Activated CD8-positive, alpha-beta memory T cell treated with anti-CD3 and anti-CD28 coated beads for 36 hours (primary cell): ENCODE data around the gene LPIN2. TPM values are rescaled to one million over a fixed set of nuclear protein-coding genes. Genes with fewer than 3 reads are reported as not detected.
"Not testable (repeated sequence)": the region's sequence is repeated elsewhere in the genome, so short reads cannot be mapped to it uniquely, and the experiment has no call there.

Source experiments
- CTCF ChIA-PET: fragments of 350-600 bp; sonication (Branson Sonifier 250); formaldehyde crosslinking; loops from one replicate; lab custom pipeline; 2021; ENCODE audit warnings: antibody characterized with exemption; lab: Charles Lee
- POLR2A ChIA-PET: fragments of 350-600 bp; sonication (Branson Sonifier 250); formaldehyde crosslinking; loops from one replicate; lab custom pipeline; 2021; ENCODE audit warnings: antibody characterized with exemption; lab: Charles Lee
- total RNA-seq, 2 experiments: library from RNA; stranded (reverse); gene quantifications; one replicate each; pipeline ENCODE4 v1.2.3, GENCODE V29; 2021

Gene LPIN2
- total RNA-seq, 2 experiments from 2014 or later = 72.6 to 77.4 TPM

DNA sequence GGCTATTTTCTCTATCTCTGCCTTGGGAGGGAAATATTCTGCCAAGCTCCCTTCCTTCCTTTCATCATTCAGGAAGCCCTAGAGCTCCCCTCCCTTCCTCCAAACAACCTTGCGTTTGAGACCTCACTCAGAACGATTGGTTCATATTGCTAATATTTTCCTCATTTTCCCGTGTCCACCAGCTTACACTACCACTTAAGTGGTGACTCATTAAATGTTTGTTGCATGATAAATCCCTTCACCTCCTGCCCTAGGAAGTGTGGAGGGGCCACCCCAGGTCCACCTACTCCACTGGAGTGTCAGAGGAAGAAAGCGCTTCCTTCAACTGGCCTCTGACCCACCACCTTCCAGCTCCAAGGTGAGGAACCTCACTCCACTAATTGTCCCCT lies 2.3 kb upstream of the LPIN2 start:
- ChIA-PET CTCF (interaction anchor here (0.6 kb wide), 1 partner anchor 72 kb away, joined by 3 read pairs; no protein-coding TSS in a partner anchor), POLR2A (no interaction called here)

- POLR2A ChIA-PET = no interaction called here
- CTCF ChIA-PET = interaction anchor here (0.6 to 1.2 kb wide), 2 partner anchors 73 to 114 kb away, joined by 3 read pairs; no protein-coding TSS in a partner anchor
These were observed 1.7 kb upstream of the LPIN2 start for GRCh38 chr18:3014503-3015203.

DNA sequence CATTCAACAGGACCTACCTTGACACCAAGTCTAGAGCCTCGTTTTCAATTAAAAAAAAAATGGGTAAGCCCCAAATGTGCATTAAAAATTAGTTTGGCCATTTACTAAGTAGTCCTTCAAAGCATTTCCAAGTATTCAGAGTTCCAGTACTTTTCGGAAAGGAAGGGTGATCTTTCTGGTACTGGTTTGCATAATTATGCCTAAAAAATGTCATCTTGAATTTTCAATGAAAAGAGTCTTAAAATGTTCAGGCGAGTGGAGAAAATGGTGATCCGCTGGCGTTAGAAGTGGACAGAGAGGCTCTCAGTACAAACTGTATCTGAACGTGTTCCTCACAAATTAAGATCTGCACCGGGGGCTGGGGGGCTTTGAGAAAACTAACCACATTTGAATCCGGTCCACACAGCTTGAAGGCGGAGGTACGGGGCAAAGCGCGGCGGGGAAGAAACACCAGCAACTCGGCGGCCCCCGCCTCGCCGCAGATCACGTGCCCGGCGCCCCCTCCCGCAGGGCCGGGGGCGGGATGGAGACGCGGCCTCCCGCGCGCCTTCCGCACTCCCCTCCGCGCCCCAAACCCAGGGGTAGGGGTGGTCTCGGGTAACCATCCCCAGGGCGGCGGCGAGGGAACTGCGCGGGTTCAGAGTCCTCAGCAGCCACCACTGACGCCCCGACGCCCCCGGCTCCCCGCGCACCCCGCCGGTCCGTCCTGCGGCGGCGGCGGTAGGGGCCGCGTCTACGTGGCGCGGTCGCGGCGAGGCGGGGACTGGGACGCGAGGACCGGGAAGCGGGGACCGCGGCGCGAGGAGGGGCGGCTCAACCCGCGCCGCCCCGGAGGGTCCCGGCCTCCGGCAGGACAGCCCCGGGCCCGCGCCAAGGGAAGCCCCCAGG lies 564 bp downstream of the LPIN2 start:
- ChIA-PET POLR2A (interaction anchor here (0.6 to 2.3 kb wide), 4 partner anchors 14 to 376 kb away, joined by 3 to 8 read pairs (median 3); no protein-coding TSS in a partner anchor), CTCF (no interaction called here)

- POLR2A ChIA-PET = interaction anchor here (2.3 kb wide), 1 partner anchor 51 kb away, joined by 8 read pairs; no protein-coding TSS in a partner anchor
These were observed 2.9 kb downstream of the LPIN2 start for GRCh38 chr18:3010086-3010485.

GRCh38 chr18:3008541-3008940 lies 4.4 kb downstream of the LPIN2 start:
- ChIA-PET POLR2A (interaction anchor here (0.6 kb wide), 1 partner anchor 47 kb away, joined by 4 read pairs; no protein-coding TSS in a partner anchor), CTCF (interaction anchor here (0.8 to 2.5 kb wide), 3 partner anchors 37 to 237 kb away, joined by 3 to 5 read pairs (median 4); no protein-coding TSS in a partner anchor)

More at GRCh38 chr18:3010086-3010485, 2.9 kb downstream of the LPIN2 start:
- CTCF ChIA-PET = interaction anchor here (0.6 to 2.5 kb wide), 2 partner anchors 71 to 236 kb away, joined by 4 to 5 read pairs; no protein-coding TSS in a partner anchor

- POLR2A ChIA-PET = no interaction called here
- CTCF ChIA-PET = interaction anchor here (0.7 to 1.6 kb wide), 3 partner anchors 39 to 122 kb away, joined by 3 to 4 read pairs (median 3); no protein-coding TSS in a partner anchor
These were observed 5.5 kb downstream of the LPIN2 start for GRCh38 chr18:3007491-3007890.

GRCh38 chr18:3005462-3005861 lies 7.5 kb downstream of the LPIN2 start:
- ChIA-PET POLR2A (no interaction called here), CTCF (interaction anchor here (1.2 kb wide), 1 partner anchor 241 kb away, joined by 3 read pairs; no protein-coding TSS in a partner anchor)

DNA sequence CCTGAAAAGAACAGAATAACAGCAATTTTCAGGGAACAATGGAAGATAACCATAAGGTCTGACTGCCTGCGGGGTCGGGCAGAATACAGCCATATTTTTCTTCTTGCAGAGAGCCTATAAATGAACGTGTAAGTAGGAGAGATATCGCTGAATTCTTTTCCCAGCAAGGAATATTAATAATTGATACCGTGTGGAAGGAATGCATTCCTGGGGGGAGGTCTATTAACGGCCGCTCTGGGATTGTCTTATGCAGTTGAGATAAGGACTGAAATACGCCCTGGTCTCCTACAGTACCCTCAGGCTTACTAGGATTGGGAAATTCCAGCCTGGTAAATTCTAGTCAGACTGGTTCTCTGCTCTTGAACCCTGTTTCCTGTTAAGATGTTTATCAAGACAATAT lies 9.2 kb downstream of the LPIN2 start:
- POLR2A ChIA-PET = not testable (repeated sequence)
- CTCF ChIA-PET = interaction anchor here (1.4 kb wide), 1 partner anchor 9 kb away, joined by 3 read pairs; no protein-coding TSS in a partner anchor

DNA sequence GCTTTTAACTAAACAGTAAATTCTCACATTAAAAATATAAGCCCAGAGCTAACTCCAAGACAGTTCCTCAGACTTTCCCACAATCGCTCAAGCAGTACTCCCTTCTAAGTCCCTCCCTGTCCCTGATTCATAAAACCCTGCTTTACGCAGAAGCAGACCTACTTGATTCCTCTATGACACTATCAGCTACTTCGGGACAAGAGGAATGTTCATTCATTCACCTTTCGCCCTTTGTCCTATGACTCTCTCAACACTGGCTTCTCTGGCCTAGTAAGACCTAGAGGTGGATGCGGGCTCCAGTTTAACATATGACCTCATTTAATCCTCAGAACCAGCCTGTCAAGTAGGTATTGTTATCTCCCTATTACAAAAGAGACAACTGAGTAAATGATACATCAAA lies 10.2 kb downstream of the LPIN2 start:
- CTCF ChIA-PET = interaction anchor here (0.6 to 1.4 kb wide), 6 partner anchors 8 to 148 kb away, joined by 3 to 5 read pairs (median 3); no protein-coding TSS in a partner anchor
- POLR2A ChIA-PET = no interaction called here

DNA sequence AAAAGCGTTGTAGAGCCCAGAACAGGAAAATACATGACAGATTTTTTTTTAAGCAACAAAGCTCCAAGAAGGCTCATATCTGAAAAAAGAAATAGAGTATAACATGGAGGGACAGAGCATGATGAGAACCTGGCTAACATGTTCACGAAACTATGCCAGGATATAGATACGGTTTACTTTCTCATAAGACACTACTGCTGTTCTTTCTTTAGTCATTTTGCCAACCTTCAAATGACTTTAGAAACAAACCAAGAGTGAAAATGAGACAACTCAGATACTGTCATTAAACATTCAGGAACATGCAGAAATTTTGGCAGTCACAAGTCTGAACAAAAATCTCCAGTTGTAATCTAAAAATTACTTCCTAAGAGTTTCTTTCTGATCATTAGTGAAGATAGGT lies 14.3 kb downstream of the LPIN2 start:
- POLR2A ChIA-PET = interaction anchor here (1.2 kb wide), 1 partner anchor 14 kb away, joined by 3 read pairs; the partner anchor contains the start of gene LPIN2

DNA sequence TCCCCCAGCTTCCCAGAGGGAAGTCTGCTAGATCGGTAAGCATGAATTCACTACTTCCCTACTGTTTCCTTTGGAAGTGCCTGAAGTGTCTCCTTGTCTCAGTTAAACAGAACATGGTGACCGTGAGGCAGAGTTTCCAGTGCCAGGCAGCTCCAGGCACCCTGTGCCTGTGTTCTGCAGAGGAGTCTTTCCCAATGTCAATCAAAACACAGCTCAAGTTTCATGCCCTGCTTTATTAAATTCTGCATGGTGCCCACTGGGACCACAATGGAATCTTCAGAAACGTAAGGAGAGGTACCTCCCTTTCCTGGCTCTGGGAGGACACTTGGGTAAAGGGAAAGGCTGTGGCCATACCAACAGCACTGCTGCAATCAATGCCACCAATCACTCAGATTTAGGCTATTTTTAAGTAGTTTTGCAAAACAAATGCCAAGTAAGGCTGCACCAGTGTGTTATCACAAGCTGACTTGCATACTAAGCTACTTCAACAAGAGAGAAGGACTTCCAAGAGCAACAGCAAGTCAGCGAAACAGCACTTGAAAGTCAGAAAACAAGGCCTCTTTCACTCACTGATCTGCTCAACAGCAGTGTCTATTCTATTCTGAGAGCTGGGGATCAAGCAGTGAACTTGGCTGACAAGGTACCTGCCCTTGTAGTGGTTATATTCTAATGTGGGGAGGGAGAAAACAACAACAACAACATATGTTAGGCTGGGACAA lies 14.9 kb downstream of the LPIN2 start:
- POLR2A ChIA-PET = interaction anchor here (0.6 to 1.2 kb wide), 3 partner anchors 15 to 63 kb away, joined by 3 read pairs; partner anchors contain the start of gene LPIN2
- CTCF ChIA-PET = interaction anchor here (0.9 to 2.6 kb wide), 9 partner anchors 12 to 248 kb away, joined by 3 to 14 read pairs (median 5); no protein-coding TSS in a partner anchor

More for the DNA sequence above, 14.3 kb downstream of the LPIN2 start:
- CTCF ChIA-PET = interaction anchor here (1.7 to 2.6 kb wide), 3 partner anchors 57 to 247 kb away, joined by 5 to 14 read pairs (median 8); no protein-coding TSS in a partner anchor

- POLR2A ChIA-PET = interaction anchor here (0.6 to 1.2 kb wide), 2 partner anchors 30 to 64 kb away, joined by 3 read pairs; no protein-coding TSS in a partner anchor
- CTCF ChIA-PET = interaction anchor here (0.9 to 2.6 kb wide), 9 partner anchors 11 to 249 kb away, joined by 3 to 14 read pairs (median 5); no protein-coding TSS in a partner anchor
These were observed 15.5 kb downstream of the LPIN2 start for GRCh38 chr18:2997429-2997828.

DNA sequence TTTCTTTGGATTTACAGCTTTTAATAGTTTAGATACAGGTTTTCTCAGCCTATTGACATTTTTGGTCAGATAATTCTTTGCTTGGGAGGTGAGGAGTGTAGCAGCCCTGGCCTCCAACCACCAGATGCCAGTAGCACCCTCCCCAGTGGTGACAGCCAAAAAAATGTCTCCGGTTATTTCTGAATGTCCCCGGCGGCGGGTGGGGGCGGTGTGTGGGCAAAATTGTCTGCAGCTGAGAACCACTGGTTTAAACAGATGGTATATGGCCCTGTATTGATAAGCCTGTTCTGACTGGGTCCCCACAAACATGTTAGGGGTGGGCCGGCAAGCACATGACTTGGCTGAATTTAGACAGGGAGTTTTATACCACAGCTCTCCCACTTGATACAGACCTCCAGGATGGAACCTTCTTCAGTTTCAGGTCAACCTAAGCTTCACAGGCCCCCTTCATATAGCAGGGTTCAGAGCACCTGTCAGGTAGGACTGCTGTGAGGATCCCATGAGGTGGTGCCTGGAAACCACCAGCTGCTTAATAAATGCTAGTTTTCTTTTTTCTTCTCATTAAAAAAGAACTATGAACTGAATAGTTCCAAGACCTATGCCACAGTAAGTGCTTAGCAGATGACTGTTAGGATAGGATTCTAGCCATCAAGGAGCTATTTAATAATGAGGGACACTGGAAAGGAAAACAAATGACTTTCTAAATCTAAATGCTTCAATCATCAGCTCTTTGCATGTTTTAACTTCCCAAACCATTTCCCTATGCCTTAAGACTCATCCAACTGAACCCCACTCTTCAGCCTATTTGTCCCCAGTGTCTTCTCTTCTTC lies 18.1 kb downstream of the LPIN2 start:
- ChIA-PET CTCF (interaction anchor here (0.6 to 3.9 kb wide), 20 partner anchors 8 to 256 kb away, joined by 3 to 40 read pairs (median 4); no protein-coding TSS in a partner anchor), POLR2A (interaction anchor here (0.5 to 1.8 kb wide), 6 partner anchors 16 to 252 kb away, joined by 3 to 10 read pairs (median 3); no protein-coding TSS in a partner anchor)

DNA sequence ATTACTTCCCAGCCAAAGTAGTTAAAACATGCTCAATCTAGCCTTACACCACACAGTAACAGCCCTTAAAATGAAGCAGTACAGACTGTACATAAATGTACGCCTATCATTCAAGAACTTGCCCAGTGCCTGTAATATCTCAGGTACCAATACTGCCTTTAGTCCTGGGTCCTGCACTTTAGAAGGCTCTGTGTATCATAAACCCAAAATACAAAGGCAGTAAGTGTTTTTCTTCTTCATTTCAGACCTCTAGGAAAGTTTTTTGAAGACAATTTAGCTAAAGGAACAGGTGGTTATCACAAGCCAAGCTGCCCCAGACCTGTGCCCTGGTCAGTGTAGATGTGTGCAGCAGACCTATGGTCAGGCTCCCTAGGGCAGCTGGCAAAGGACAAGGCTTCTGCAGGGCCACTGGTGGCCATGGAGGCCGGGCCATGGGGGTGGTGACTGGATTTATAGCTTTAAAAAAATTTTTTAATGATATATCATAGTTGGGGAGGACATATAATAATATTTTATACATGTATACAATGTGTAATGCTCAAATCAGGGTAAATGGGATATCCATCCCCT lies 18.8 kb downstream of the LPIN2 start:
- CTCF ChIA-PET = interaction anchor here (0.6 to 3.9 kb wide), 18 partner anchors 9 to 252 kb away, joined by 3 to 40 read pairs (median 4); no protein-coding TSS in a partner anchor
- POLR2A ChIA-PET = interaction anchor here (0.5 to 1.8 kb wide), 4 partner anchors 17 to 68 kb away, joined by 3 to 10 read pairs (median 3); no protein-coding TSS in a partner anchor

DNA sequence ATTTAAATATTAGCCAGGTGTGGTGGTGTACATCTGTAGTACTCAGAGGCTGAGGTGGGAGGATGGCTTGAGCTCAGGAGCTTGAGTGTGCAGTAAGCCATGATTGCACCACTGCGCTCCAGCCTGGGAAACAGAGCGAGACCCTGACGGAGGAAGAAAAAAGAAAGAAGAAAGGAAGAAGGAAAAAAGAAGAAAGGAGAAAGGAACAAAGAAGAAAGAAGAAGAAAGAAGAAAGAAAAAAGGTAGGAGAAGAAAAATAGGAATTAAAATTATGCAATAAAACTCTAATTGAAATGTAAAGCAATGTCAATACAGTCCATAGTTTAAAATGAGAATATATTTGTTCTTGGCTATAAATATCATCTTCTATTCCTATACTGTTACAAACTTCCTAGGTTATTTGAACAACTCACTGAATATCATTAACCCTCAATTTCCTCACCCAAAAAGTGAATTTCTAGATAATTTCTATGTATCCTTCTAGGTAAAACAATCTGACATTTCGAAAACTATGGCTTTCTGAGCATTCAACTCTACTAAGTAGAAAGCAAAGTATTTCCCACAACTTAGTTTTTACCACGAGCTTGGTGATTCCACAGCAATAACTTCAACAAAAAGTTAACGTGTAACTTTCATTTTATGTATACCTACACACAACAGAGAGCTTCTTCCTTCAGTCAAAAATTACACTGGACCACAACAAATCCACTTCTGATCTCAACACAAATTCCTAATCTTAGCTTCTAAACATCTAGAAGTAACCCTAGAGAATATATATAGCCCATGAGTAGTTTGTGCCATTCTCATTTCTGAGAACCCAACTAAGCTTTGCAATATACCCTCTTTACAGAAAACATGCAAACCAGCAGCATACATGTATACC lies 19.7 kb downstream of the LPIN2 start:
- ChIA-PET CTCF (interaction anchor here (0.6 to 3.9 kb wide), 13 partner anchors 10 to 253 kb away, joined by 3 to 40 read pairs (median 4); no protein-coding TSS in a partner anchor), POLR2A (interaction anchor here (0.8 to 1.8 kb wide), 2 partner anchors 33 to 68 kb away, joined by 4 to 10 read pairs; no protein-coding TSS in a partner anchor)
